GM19351 (cell line): ENCODE results near the gene SCAMP1.

ENCODE experiments used
- ATAC-seq: cut with Tn5 transposase; IDR thresholded peaks from one replicate; pipeline ENCODE4 v1.9.1; 2021; ENCODE audit warnings: mild to moderate bottlenecking, moderate library complexity; ENCODE audit not compliant: unreplicated experiment

The SCAMP1 gene

DNA sequence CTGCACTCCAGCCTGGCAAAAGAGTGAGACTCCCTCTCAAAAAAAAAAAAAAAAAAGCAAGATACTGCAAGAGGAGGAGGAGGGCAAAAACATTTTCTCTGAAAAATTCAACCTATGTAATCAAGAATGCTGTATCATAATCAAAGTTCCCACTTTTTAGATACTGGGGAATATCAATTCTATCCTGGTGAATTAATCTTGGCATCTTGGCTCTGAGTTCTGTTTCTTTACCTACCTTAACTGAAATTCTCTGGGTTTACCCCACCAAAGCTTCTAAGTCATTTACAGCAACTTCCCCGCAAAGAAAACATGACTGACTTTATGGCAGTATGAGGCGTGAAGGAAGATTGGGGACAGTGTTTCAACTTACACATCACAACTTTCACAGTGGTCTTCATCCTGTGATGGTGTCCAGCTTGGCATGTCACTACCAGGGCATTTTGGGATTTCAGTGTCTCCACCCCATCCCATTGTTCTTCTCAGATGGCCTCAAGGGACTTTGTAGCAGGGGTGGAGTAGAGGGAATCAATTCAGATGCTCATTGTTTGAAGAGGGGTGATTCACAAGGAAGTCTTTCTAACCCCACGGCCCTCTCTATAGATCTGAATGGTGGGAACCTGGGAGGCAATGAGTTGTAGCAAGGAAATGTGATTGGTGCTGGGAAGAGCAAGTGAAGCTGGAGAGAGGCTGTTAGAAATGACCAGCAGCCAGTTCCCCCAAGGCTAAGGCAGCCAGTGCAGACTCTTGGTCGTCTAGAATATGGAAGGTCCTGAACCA lies 130.5 kb downstream of the SCAMP1 start:
- ATAC-seq: no peak

- ATAC-seq: no peak
Measured at GRCh38 chr5:78492224-78492623, 131.8 kb downstream of the SCAMP1 start.

- ATAC-seq: no peak
Measured at GRCh38 chr5:78492650-78493049, 132.2 kb downstream of the SCAMP1 start.

DNA sequence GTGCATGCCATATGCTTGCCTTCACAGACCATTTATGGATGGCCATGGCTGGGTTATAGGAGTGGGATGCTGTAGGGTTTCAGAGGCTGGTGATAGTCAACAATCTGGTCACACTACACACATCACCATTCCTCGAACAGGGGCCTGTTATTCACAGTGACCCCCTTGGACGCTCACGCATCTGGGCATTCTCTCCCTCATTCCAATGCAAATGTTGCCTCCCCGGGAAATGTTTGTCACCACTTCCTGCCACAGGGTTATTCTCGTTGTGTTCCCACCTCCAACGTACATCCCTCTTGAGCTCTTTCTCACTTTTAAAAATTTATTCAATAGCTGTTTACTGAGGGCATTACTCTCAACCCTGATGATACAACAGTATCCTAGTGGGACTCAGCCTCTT lies 135.4 kb downstream of the SCAMP1 start:
- ATAC-seq: no peak

DNA sequence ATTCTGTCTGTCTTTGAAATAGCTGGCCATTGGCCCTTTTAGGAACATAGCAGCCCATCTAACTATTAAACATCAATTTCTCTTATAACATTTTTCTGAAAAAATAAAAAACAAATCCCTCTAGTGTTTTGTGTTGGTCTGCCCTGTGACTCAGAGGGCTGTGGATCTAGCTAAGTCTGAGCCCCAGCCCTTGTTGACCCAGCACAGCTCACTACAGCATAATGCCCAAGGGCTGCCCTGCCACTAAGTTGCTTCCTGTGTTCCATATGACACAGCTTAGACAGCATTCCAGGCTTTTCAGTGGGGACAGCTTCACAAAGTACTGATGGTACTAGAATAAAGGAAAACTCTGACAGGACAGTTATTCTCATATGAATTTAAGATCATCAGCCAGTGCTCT lies 136.0 kb downstream of the SCAMP1 start:
- ATAC-seq: no peak

DNA sequence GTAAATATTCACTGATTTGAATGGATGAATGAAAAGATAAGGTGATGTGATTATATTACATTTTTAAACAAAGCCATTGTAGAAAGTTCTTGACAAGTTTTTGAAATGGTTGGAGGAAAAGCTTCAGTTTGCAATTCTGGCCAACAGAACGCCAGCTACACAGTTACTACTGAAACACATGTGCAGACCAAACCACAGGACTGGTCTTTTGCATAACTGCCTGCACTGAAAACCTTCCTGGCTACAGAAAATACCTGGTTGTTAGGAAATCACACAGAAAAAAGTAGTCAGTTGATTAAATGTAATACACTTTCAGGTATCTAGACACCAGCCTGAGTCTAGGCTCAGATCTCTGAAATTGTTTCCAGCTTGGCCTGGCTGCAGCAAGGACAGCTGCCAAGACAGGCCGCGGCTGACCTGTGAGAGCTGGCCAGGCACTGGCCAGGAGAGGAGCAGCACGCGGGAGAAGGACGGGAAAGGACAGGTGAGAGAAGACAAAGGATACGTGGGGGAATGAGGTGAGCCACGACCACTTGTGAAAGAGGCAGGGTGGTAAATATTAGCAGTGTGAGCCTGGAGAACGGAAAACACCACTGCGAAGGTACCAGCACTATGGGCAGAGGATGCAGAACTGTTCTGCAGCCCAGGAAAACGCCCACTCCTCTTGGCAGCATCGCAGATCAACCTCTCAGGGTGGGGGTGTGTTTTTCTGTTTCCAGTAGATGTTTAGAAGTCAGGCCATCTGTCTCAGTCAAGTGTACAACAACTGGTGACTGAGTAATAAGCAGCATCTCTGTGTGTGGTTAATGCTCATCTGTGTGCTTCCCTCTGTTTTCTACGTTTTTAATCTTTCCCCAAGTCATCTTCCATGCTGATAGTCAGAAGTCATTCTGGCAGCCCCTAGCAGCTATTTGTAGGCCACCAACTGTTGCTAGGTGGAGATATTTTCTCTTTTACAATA lies 137.4 kb downstream of the SCAMP1 start:
- peak; percentile 80 for ATAC-seq

GRCh38 chr5:78499485-78499884 lies 139.1 kb downstream of the SCAMP1 start:
- ATAC-seq: no peak

GRCh38 chr5:78500028-78500427 lies 139.6 kb downstream of the SCAMP1 start:
- ATAC-seq: no peak

DNA sequence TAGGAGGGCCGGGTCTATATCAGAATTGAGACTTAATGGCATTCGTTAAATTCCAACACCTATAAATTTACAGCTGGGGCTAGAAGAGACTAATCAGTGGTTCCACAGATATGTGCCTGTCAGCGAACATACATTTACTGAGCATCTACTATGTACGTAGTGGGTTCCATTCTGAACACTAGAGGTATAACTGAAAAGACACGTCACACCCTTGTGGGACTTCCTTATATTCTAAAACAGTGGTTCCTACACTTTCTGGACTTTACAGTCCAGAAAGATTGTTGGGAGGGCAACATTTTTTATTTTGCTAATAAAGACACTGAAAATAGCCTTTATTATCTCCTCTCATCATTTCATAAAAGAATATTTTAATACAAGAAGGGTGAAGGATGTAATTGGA lies 140.5 kb downstream of the SCAMP1 start:
- ATAC-seq: no peak

GRCh38 chr5:78501411-78502352 lies 141.3 kb downstream of the SCAMP1 start:
- no peak for ATAC-seq

- ATAC-seq: no peak
Measured at GRCh38 chr5:78503958-78504653, 143.7 kb downstream of the SCAMP1 start.

- ATAC-seq: no peak
Measured at GRCh38 chr5:78504704-78505677, 144.6 kb downstream of the SCAMP1 start.

DNA sequence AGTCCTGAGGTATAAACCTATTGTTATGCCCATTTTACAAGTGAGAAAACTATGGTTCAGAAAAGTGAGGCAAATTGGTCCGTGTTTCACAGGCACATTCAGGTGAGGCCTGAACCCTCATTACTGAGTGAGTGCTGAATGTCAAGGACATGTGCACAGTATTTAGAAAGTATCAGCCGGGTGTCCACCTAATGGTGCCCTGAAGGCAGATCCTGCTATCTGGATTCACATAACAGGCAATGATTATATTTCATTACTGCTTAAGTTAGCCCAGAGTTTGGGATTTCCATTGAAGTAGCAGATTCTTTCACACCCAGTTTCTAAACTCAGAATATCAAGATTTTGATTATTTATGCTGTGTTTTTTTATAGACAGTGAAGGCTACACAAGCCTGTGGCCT lies 145.4 kb downstream of the SCAMP1 start:
- no peak for ATAC-seq

DNA sequence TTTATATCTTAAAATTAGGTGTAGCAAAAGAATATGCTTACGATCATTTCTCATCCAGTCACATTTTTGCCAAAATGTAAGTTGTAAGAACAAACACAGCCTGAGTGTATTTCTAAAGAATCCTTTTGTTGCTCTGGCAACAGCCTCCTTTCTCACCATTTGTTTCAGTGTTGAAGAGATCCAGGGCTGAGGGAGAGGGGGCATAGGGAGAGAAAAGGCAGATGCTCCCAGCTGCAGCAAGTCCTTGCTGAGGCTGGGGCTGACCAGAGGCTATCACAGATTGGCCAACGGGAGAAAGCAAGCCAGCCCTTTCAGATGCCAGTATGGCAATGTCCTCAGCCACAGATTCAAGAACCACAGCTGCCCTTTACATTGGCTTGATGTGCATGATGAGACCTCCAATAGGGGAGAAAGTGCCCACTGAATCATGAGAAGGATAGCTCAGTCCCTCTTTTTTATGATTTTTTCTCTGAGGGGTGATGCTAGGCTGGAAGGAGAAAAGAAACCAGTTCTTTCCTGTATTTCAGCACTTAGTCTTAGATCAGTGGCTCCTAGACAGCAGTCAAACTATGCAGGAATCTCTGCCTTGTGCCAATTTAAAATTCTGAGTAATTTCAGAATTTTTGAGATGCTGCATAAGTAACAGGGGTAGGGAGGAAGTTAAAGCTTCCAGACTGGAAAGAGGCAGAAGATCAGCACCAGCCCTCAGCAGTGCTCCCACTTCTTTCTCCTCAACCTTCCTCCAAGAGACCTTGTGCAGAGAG lies 146.0 kb downstream of the SCAMP1 start:
- ATAC-seq: no peak

- ATAC-seq: no peak
Measured at GRCh38 chr5:78507531-78507930, 147.1 kb downstream of the SCAMP1 start.

DNA sequence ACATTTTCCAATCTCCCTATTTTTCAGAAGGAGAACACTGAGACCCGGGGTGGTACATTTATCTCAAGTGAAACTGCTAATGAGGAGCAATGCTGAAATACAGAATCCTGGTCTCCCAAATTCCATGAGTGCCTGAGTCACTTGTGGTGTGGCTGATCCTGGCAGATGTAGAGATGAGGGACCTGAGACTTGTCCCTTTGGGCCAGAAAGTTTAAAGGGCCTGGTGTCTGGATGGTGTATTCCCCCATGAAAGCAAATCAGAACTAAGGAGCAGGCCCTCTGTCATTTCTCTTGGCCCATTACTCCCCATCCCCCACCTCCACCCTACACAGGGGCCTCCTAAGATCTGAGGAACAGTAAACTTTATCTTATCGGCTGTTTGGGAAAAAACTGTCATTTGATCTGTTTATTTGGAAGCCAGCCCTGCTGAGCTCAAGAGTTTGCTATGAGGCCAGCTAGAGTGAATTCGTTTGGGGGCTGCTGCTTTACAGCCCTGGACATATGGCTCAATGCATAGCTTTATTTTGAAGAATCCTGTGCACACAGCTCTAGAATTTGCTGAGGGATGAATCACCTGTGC lies 147.9 kb downstream of the SCAMP1 start:
- no peak for ATAC-seq

- ATAC-seq: no peak
Measured at GRCh38 chr5:78509145-78509865, 148.9 kb downstream of the SCAMP1 start.
